ENCODE results near the gene UNC5C. TPM values are rescaled to one million over a fixed set of nuclear protein-coding genes. Genes with fewer than 3 reads are reported as not detected.

UNC5C gene
- total RNA-seq, 4 donors from 2014 or later = 1.2 to 5.0 (median 3.0) TPM

DNA sequence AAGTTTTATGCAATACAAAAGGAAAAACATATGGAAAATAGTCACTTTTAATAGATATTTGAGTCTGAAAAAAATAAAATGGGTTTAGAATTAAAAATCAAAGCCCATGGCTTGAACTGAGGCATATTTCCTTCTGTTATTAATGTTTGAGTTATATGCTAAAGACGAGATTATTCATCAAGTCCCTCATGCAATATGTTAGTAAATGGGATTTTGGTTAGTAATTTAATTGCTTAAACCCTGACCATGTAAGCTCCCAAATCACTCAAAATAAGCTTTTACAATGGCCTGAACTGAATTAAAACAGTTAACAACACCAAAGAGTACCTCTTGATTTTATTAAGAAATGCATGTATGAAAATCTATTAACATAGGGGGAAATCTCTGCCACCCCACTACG lies 12.1 kb downstream of the UNC5C start:
- Histone ChIP-seq H3K27me3 (no peaks in the 10 kb centered on the region), H3K4me1 (no peaks in the 10 kb centered on the region), H3K36me3 (no peaks in the 10 kb centered on the region), H3K4me3 (no peak overlapping the region), H3K9me3 (no peaks in the 10 kb centered on the region), H3K27ac (peak overlapping the region in 1 of 4 donors; percentile 52)
- 85 to 92% methylated on average over 2 of the region's 2 CpGs for WGBS, 2 donors
- no peak for DNase-seq (ENCODE audit: low spot score in 2 of 2)
- TF ChIP-seq, protein P1, sequence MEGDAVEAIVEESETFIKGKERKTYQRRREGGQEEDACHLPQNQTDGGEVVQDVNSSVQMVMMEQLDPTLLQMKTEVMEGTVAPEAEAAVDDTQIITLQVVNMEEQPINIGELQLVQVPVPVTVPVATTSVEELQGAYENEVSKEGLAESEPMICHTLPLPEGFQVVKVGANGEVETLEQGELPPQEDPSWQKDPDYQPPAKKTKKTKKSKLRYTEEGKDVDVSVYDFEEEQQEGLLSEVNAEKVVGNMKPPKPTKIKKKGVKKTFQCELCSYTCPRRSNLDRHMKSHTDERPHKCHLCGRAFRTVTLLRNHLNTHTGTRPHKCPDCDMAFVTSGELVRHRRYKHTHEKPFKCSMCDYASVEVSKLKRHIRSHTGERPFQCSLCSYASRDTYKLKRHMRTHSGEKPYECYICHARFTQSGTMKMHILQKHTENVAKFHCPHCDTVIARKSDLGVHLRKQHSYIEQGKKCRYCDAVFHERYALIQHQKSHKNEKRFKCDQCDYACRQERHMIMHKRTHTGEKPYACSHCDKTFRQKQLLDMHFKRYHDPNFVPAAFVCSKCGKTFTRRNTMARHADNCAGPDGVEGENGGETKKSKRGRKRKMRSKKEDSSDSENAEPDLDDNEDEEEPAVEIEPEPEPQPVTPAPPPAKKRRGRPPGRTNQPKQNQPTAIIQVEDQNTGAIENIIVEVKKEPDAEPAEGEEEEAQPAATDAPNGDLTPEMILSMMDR (IDR thresholded peaks at IDR 0.05) = no peak
- TF ChIP-seq POLR2A (IDR thresholded peaks at IDR 0.05) (no peak), EP300 (IDR thresholded peaks at IDR 0.05) (no peak)

DNA sequence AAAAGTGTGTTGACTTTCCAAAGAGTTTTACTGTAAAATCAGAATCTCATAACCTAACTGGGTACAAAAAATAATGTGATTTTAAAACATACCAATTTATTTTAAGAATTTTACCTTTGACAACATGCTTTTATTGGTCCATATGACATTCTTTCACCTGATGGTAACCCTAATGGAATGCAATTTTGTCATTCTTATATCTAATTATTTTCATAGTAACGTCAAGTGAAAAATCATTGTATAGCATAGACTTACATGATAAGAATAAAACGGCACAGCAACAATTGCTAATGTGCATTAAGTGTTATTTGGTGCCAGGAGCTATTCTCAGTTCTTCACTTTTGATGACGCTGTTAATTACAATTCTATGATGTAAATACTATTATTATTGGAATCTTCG lies 13.6 kb downstream of the UNC5C start:
- H3K4me1 ChIP-seq = no peaks in the 10 kb centered on the region
- no peaks in the 10 kb centered on the region for H3K9me3 ChIP-seq
- no peak for DNase-seq (ENCODE audit: low spot score in 2 of 2)
- H3K27me3 ChIP-seq = no peaks in the 10 kb centered on the region
- H3K4me3 ChIP-seq = no peak overlapping the region
- no peaks in the 10 kb centered on the region for H3K36me3 ChIP-seq
- H3K27ac ChIP-seq = no peak overlapping the region
- TF ChIP-seq EP300 (IDR thresholded peaks at IDR 0.05) (no peak), POLR2A (IDR thresholded peaks at IDR 0.05) (no peak)
- TF ChIP-seq, protein P1 (IDR thresholded peaks at IDR 0.05) = no peak
- WGBS, 2 donors = 68 to 71% methylated on average over 4 of the region's 4 CpGs

DNA sequence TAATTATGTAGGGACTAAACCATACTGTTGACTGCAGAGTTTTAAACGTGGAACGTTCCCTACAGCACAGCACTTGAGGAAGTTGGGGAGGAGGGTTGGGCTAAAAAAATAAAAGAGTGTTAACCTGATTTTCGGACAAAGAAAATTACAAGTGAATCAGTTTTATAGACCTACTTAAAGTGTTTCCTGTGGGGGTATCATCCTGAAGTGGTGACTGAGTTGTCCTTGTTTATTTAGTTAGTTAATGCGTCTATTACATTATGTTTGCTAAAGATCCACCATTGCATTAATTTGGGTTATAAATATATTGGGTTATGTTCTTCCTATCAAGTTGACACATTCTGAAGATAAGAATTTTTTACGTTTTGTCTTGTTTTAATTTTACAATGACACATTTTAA lies 14.7 kb downstream of the UNC5C start:
- H3K4me3 ChIP-seq = no peak overlapping the region
- H3K27me3 ChIP-seq = no peaks in the 10 kb centered on the region
- no peaks in the 10 kb centered on the region for H3K4me1 ChIP-seq
- H3K27ac ChIP-seq = no peak overlapping the region
- no peaks in the 10 kb centered on the region for H3K36me3 ChIP-seq
- DNase-seq (ENCODE audit: low spot score in 2 of 2) = no peak
- no peaks in the 10 kb centered on the region for H3K9me3 ChIP-seq
- TF ChIP-seq, protein P1 (IDR thresholded peaks at IDR 0.05) = no peak
- no peak for TF ChIP-seq POLR2A (IDR thresholded peaks at IDR 0.05)
- TF ChIP-seq EP300 (IDR thresholded peaks at IDR 0.05) = no peak
- 71 to 74% methylated on average over 5 of the region's 5 CpGs for WGBS, 2 donors

- H3K9me3 ChIP-seq = no peaks in the 10 kb centered on the region
- no peaks in the 10 kb centered on the region for H3K27me3 ChIP-seq
- DNase-seq (ENCODE audit: low spot score in 2 of 2) = no peak
- H3K4me3 ChIP-seq = no peak overlapping the region
- no peak overlapping the region for H3K27ac ChIP-seq
- H3K36me3 ChIP-seq = no peaks in the 10 kb centered on the region
- 91% methylated on average over 9 of the region's 9 CpGs for WGBS, 2 donors
- no peak for TF ChIP-seq EP300 (IDR thresholded peaks at IDR 0.05)
- TF ChIP-seq, protein P1 (IDR thresholded peaks at IDR 0.05) = no peak
- no peak for TF ChIP-seq POLR2A (IDR thresholded peaks at IDR 0.05)
- no peaks in the 10 kb centered on the region for H3K4me1 ChIP-seq
These were observed 15.5 kb downstream of the UNC5C start for GRCh38 chr4:95533254-95533653.

DNA sequence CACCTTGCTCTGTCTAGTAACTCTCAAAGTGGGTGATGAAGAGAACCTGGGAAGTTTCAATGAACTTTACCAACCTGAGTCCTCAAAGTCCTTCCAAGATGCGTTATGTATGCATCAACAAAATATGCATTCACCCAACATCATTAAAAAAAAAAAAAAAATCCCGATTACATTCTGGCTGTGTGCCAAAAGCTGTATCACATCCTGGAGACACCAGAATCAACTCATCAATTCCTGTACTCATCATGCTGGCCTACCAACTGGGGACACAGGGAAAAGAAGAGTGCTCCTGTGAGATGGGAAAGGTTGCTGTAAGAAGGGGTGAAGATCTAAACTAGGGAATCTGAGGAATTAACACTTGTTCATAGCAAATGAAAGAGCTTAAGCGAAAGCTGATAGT lies 16.5 kb downstream of the UNC5C start:
- no peak for DNase-seq (ENCODE audit: low spot score in 2 of 2)
- Histone ChIP-seq H3K4me3 (no peak overlapping the region), H3K9me3 (no peaks in the 10 kb centered on the region), H3K4me1 (no peaks in the 10 kb centered on the region), H3K36me3 (no peaks in the 10 kb centered on the region), H3K27me3 (no peaks in the 10 kb centered on the region), H3K27ac (no peak overlapping the region)
- WGBS, 2 donors = 98% methylated on average over 3 of the region's 3 CpGs
- TF ChIP-seq, protein P1 (IDR thresholded peaks at IDR 0.05) = no peak
- TF ChIP-seq POLR2A (IDR thresholded peaks at IDR 0.05) (no peak), EP300 (IDR thresholded peaks at IDR 0.05) (no peak)

Measured in tibial nerve (tissue), 4 donors.